ENCODE results near the gene PTPN6.

The PTPN6 gene

GRCh38 chr12:6961278-6961694, 10.1 kb downstream of the PTPN6 start:
- H3K4me1 Mint-ChIP-seq, result peaks cover 31% of the 10 kb centered on the region
- peaks cover 10% of the 10 kb centered on the region for H3K36me3 Mint-ChIP-seq (ENCODE audit: low read depth)
- no peaks in the 10 kb centered on the region for H3K9me3 Mint-ChIP-seq
- H3K4me3 Mint-ChIP-seq, result peak overlapping the region in 1 of 3 experiments; percentile 70
- peak overlapping the region; percentile 90 to 97 (median 93) for H3K27ac Mint-ChIP-seq
- H3K27me3 Mint-ChIP-seq (ENCODE audit: low read depth), result no peaks in the 10 kb centered on the region
- TF ChIP-seq CTCF (IDR thresholded peaks at IDR 0.05; ENCODE audit: unreplicated experiment in 3 of 3), result no peak

GRCh38 chr12:6961695-6962284, 10.6 kb downstream of the PTPN6 start:
- peak overlapping the region; percentile 90 to 97 (median 93) for H3K27ac Mint-ChIP-seq
- peak; percentile 47 to 66 (median 59) for TF ChIP-seq CTCF (IDR thresholded peaks at IDR 0.05; ENCODE audit: unreplicated experiment in 3 of 3)
- H3K9me3 Mint-ChIP-seq, result no peaks in the 10 kb centered on the region
- no peaks in the 10 kb centered on the region for H3K27me3 Mint-ChIP-seq (ENCODE audit: low read depth)
- peak overlapping the region; percentile 55 to 77 (median 70) for H3K4me3 Mint-ChIP-seq
- peaks cover 14% of the 10 kb centered on the region for H3K36me3 Mint-ChIP-seq (ENCODE audit: low read depth)
- H3K4me1 Mint-ChIP-seq, result peaks cover 31% of the 10 kb centered on the region

- Mint-ChIP-seq H3K4me3 (peak overlapping the region; percentile 55 to 77 (median 70)), H3K27me3 (ENCODE audit: low read depth) (no peaks in the 10 kb centered on the region), H3K4me1 (peaks cover 31% of the 10 kb centered on the region), H3K27ac (peak overlapping the region; percentile 90 to 97 (median 93)), H3K9me3 (no peaks in the 10 kb centered on the region), H3K36me3 (ENCODE audit: low read depth) (peaks cover 14% of the 10 kb centered on the region)
- no peak for TF ChIP-seq CTCF (IDR thresholded peaks at IDR 0.05; ENCODE audit: unreplicated experiment in 3 of 3)
Measured at GRCh38 chr12:6962285-6963015, 11.3 kb downstream of the PTPN6 start.

DNA sequence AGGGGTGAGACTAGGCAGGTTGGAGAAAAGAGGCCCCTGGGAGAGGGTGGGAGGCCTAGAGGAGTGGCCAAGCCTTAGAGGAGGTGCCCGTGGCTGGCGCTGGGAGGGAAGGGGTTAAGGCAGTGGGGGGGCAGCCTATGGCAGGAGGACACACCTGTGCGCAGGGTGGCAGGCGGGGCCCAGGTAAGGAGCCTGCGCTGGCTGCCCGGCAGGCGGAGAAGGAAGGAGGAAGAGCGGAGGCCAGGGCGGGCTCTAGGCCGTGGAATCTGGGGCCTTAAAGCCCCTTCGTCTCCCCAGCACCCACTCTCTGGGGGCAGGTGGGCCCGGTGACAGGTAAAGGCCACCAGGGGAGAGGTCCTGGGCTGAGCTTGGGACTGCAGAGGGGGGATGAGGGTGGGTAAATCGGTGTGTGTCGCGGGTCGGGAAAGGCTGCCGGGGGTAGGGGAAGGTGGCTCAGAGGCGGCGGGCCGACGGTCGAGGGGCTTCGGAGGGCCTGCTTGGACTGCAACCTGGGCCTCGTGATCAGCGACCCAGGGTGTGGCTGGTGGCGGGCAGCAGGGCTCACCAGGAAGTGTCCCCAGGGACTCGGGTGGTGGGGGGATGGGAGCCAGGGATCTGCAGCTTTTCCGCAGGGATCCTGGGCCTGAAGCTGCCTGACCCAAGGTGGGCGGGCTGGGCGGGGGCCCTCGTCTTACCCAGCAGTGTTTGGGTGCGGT, 12.0 kb downstream of the PTPN6 start:
- Mint-ChIP-seq H3K4me3 (peak overlapping the region; percentile 41 to 68 (median 53)), H3K27ac (peak overlapping the region in 2 of 3 experiments; percentile 45 to 97), H3K36me3 (ENCODE audit: low read depth) (peaks cover 18% of the 10 kb centered on the region), H3K9me3 (no peaks in the 10 kb centered on the region), H3K27me3 (ENCODE audit: low read depth) (no peaks in the 10 kb centered on the region), H3K4me1 (peaks cover 31% of the 10 kb centered on the region)
- no peak for TF ChIP-seq CTCF (IDR thresholded peaks at IDR 0.05; ENCODE audit: unreplicated experiment in 3 of 3)

DNA sequence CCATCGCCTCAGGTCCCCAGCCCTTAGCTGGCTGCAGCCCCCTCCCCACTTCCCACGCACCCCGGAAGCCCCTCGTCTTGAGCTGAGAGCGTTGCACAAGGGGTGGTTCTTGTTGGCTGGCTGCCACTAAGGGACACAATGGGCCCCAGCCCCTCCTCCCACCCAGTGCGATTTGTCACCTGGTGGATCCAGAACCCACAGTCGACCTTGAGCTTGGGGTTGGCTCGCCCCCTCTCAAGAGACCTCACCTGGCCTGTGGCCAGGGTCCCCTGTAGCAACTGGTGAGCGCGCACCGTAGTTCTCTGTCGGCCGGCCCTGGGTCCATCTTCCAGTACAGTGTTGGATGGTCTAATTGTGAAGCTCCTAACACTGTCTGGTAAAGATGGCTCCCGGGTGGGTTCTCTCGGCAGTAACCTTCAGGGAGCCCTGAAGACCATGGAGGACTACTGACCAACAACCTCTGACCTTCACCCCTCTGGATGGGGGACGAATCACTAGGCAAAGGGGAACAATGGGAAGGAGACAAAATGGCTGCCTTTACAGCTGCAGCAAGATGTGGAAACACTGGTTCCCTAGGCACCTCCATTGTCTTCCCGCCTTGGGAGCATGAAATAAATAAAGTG, 12.7 kb downstream of the PTPN6 start:
- Mint-ChIP-seq H3K4me3 (no peak overlapping the region), H3K36me3 (ENCODE audit: low read depth) (peaks cover 26% of the 10 kb centered on the region)
- TF ChIP-seq CTCF (IDR thresholded peaks at IDR 0.05; ENCODE audit: unreplicated experiment in 3 of 3), result no peak

More for the DNA sequence above, 12.7 kb downstream of the PTPN6 start:
- H3K9me3 Mint-ChIP-seq, result no peaks in the 10 kb centered on the region
- H3K4me1 Mint-ChIP-seq, result peaks cover 37% of the 10 kb centered on the region
- H3K27me3 Mint-ChIP-seq (ENCODE audit: low read depth), result no peaks in the 10 kb centered on the region
- peak overlapping the region; percentile 15 to 68 (median 37) for H3K27ac Mint-ChIP-seq
